Measurements from ENCODE around the gene ZNF385A. TPM values are rescaled to one million over a fixed set of nuclear protein-coding genes. Genes with fewer than 3 reads are reported as not detected.

Gene ZNF385A
- total and polyA plus RNA-seq, 2 of the 8 experiments (the other 6 are each of a cell fraction or from before 2014, with no cell fraction given) = 5.2 to 14.3 TPM

- TF ChIP-seq, protein P1, sequence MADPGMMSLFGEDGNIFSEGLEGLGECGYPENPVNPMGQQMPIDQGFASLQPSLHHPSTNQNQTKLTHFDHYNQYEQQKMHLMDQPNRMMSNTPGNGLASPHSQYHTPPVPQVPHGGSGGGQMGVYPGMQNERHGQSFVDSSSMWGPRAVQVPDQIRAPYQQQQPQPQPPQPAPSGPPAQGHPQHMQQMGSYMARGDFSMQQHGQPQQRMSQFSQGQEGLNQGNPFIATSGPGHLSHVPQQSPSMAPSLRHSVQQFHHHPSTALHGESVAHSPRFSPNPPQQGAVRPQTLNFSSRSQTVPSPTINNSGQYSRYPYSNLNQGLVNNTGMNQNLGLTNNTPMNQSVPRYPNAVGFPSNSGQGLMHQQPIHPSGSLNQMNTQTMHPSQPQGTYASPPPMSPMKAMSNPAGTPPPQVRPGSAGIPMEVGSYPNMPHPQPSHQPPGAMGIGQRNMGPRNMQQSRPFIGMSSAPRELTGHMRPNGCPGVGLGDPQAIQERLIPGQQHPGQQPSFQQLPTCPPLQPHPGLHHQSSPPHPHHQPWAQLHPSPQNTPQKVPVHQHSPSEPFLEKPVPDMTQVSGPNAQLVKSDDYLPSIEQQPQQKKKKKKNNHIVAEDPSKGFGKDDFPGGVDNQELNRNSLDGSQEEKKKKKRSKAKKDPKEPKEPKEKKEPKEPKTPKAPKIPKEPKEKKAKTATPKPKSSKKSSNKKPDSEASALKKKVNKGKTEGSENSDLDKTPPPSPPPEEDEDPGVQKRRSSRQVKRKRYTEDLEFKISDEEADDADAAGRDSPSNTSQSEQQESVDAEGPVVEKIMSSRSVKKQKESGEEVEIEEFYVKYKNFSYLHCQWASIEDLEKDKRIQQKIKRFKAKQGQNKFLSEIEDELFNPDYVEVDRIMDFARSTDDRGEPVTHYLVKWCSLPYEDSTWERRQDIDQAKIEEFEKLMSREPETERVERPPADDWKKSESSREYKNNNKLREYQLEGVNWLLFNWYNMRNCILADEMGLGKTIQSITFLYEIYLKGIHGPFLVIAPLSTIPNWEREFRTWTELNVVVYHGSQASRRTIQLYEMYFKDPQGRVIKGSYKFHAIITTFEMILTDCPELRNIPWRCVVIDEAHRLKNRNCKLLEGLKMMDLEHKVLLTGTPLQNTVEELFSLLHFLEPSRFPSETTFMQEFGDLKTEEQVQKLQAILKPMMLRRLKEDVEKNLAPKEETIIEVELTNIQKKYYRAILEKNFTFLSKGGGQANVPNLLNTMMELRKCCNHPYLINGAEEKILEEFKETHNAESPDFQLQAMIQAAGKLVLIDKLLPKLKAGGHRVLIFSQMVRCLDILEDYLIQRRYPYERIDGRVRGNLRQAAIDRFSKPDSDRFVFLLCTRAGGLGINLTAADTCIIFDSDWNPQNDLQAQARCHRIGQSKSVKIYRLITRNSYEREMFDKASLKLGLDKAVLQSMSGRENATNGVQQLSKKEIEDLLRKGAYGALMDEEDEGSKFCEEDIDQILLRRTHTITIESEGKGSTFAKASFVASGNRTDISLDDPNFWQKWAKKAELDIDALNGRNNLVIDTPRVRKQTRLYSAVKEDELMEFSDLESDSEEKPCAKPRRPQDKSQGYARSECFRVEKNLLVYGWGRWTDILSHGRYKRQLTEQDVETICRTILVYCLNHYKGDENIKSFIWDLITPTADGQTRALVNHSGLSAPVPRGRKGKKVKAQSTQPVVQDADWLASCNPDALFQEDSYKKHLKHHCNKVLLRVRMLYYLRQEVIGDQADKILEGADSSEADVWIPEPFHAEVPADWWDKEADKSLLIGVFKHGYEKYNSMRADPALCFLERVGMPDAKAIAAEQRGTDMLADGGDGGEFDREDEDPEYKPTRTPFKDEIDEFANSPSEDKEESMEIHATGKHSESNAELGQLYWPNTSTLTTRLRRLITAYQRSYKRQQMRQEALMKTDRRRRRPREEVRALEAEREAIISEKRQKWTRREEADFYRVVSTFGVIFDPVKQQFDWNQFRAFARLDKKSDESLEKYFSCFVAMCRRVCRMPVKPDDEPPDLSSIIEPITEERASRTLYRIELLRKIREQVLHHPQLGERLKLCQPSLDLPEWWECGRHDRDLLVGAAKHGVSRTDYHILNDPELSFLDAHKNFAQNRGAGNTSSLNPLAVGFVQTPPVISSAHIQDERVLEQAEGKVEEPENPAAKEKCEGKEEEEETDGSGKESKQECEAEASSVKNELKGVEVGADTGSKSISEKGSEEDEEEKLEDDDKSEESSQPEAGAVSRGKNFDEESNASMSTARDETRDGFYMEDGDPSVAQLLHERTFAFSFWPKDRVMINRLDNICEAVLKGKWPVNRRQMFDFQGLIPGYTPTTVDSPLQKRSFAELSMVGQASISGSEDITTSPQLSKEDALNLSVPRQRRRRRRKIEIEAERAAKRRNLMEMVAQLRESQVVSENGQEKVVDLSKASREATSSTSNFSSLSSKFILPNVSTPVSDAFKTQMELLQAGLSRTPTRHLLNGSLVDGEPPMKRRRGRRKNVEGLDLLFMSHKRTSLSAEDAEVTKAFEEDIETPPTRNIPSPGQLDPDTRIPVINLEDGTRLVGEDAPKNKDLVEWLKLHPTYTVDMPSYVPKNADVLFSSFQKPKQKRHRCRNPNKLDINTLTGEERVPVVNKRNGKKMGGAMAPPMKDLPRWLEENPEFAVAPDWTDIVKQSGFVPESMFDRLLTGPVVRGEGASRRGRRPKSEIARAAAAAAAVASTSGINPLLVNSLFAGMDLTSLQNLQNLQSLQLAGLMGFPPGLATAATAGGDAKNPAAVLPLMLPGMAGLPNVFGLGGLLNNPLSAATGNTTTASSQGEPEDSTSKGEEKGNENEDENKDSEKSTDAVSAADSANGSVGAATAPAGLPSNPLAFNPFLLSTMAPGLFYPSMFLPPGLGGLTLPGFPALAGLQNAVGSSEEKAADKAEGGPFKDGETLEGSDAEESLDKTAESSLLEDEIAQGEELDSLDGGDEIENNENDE (IDR thresholded peaks at IDR 0.05; ENCODE audit: insufficient replicate concordance, low read length) = no peak
- TF ChIP-seq POLR2AphosphoS5 (IDR thresholded peaks at IDR 0.05; ENCODE audit: low read depth, low read length) (no peak), RXRA (IDR thresholded peaks at IDR 0.05; ENCODE audit: insufficient read depth, low read depth, low read length) (no peak), RNF2 (IDR thresholded peaks at IDR 0.05; ENCODE audit: borderline replicate concordance, low read depth, low read length, missing control alignments, poor library complexity, severe bottlenecking) (no peak), CEBPB (IDR thresholded peaks at IDR 0.05; ENCODE audit: low read depth, low read length) (no peak)
These were observed 33.2 kb downstream of the ZNF385A start (continued) for GRCh38 chr12:54351341-54351740.
